Progenitor cell of endocrine pancreas (in vitro differentiated cells): ENCODE results near the gene ADK. TPM values are rescaled to one million over a fixed set of nuclear protein-coding genes. Genes with fewer than 3 reads are reported as not detected.
"Not testable (repeated sequence)": the region's sequence is repeated elsewhere in the genome, so short reads cannot be mapped to it uniquely, and the experiment has no call there.

Experiments used
- DNase-seq: peaks from one replicate; pipeline ENCODE4 v3.0.0; 2021; ENCODE audit warnings: low spot score; ENCODE audit not compliant: unreplicated experiment
- H3K27ac Mint-ChIP-seq: 2 replicates; pipeline ENCODE4 v1.8.0; 2021; ENCODE audit warnings: mild to moderate bottlenecking, moderate library complexity, mixed read lengths
- H3K27me3 Mint-ChIP-seq: 2 replicates; pipeline ENCODE4 v1.8.0; 2021; ENCODE audit warnings: mixed read lengths
- H3K36me3 Mint-ChIP-seq: 2 replicates; pipeline ENCODE4 v1.8.0; 2022; ENCODE audit warnings: mixed read lengths; ENCODE audit not compliant: insufficient read depth
- H3K4me1 Mint-ChIP-seq: 2 replicates; pipeline ENCODE4 v1.8.0; 2021; ENCODE audit warnings: low read depth, mixed read lengths
- H3K4me3 Mint-ChIP-seq: 2 replicates; pipeline ENCODE4 v1.8.0; 2021; ENCODE audit warnings: low read depth, mild to moderate bottlenecking, moderate library complexity, mixed read lengths
- H3K9me3 Mint-ChIP-seq: 2 replicates; pipeline ENCODE4 v1.8.0; 2021; ENCODE audit warnings: low read depth, mixed read lengths
- CTCF ChIP-seq: fragments of 200-600 bp; sonication (generic); IDR thresholded peaks from one replicate; pipeline ENCODE4 v1.5.0; 2021; ENCODE audit warnings: antibody characterized with exemption, mild to moderate bottlenecking; ENCODE audit not compliant: unreplicated experiment
- total RNA-seq: library from RNA; stranded (reverse); gene quantifications from 2 replicates; pipeline ENCODE4 v1.2.1, GENCODE V29; 2021

Gene ADK
- total RNA-seq, 1 donor from 2014 or later, result 20.7 TPM

- Mint-ChIP-seq H3K9me3 (no peaks in the 10 kb centered on the region), H3K4me1 (peaks cover 4% of the 10 kb centered on the region), H3K27me3 (no peaks in the 10 kb centered on the region), H3K4me3 (no peak overlapping the region), H3K27ac (no peak overlapping the region), H3K36me3 (no peaks in the 10 kb centered on the region)
- TF ChIP-seq CTCF, result no peak
- no peak for DNase-seq
Observed at GRCh38 chr10:74491014-74491413, 340.0 kb downstream of the ADK start.

GRCh38 chr10:74496276-74496675, 345.3 kb downstream of the ADK start:
- not testable (repeated sequence) for H3K9me3 Mint-ChIP-seq, H3K36me3 Mint-ChIP-seq, H3K27me3 Mint-ChIP-seq

GRCh38 chr10:74498664-74499063, 347.6 kb downstream of the ADK start:
- DNase-seq, H3K36me3 Mint-ChIP-seq, H3K27me3 Mint-ChIP-seq, H3K4me1 Mint-ChIP-seq, H3K9me3 Mint-ChIP-seq, H3K27ac Mint-ChIP-seq, H3K4me3 Mint-ChIP-seq: not testable (repeated sequence)

More at GRCh38 chr10:74496276-74496675, 345.3 kb downstream of the ADK start:
- not testable (repeated sequence) for H3K27ac Mint-ChIP-seq, H3K4me1 Mint-ChIP-seq, DNase-seq, H3K4me3 Mint-ChIP-seq

- TF ChIP-seq CTCF, result no peak
Observed at GRCh38 chr10:74500026-74500704, 349.1 kb downstream of the ADK start.

GRCh38 chr10:74500816-74501215, 349.8 kb downstream of the ADK start:
- H3K9me3 Mint-ChIP-seq, result peaks cover 12% of the 10 kb centered on the region
- H3K4me3 Mint-ChIP-seq, result no peak overlapping the region
- TF ChIP-seq CTCF, result no peak
- H3K27me3 Mint-ChIP-seq, result no peaks in the 10 kb centered on the region
- peaks cover 8% of the 10 kb centered on the region for H3K4me1 Mint-ChIP-seq
- H3K27ac Mint-ChIP-seq, result no peak overlapping the region
- DNase-seq, result no peak
- peaks cover 4% of the 10 kb centered on the region for H3K36me3 Mint-ChIP-seq

More at GRCh38 chr10:74500026-74500704, 349.1 kb downstream of the ADK start:
- no peaks in the 10 kb centered on the region for H3K27me3 Mint-ChIP-seq
- H3K4me1 Mint-ChIP-seq, result peaks cover 8% of the 10 kb centered on the region
- H3K27ac Mint-ChIP-seq, result no peak overlapping the region
- no peak for DNase-seq
- no peak overlapping the region for H3K4me3 Mint-ChIP-seq
- H3K36me3 Mint-ChIP-seq, result peaks cover 3% of the 10 kb centered on the region
- peaks cover 7% of the 10 kb centered on the region for H3K9me3 Mint-ChIP-seq

GRCh38 chr10:74502963-74503608, 352.1 kb downstream of the ADK start:
- Mint-ChIP-seq H3K27ac (no peak overlapping the region), H3K36me3 (peaks cover 7% of the 10 kb centered on the region), H3K4me1 (peaks cover 8% of the 10 kb centered on the region), H3K4me3 (no peak overlapping the region), H3K27me3 (no peaks in the 10 kb centered on the region), H3K9me3 (peaks cover 11% of the 10 kb centered on the region)
- TF ChIP-seq CTCF, result no peak
- no peak for DNase-seq
